Measurements from ENCODE around the gene SNCAIP.

SNCAIP gene

DNA sequence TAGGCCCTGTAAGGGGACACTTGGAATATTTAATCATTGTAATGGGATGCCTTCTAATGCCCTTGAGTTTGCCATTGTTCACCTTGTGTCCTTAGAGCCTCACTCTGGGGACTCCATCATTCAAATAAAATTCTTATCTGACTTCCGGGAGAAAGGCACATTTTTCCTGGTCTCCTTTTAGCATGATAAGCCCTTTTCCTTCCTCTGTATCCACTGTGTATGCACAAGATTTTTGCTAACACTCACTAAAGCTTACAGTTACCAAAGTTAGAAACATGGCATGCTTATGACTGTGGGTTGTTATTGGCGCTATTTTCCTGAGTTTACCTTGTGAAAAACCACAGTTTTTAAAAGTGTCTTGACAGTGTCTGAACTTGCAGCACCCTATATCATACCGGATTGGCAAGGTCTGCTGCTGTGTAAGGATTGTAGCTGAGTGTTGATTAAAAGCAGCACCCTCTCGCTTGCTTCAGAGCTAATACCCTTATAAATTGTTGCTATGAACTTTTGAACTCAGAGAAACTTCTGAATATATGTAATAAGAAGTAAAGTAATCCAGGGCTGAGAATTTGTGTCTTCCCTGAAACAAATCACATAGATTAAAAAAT lies 46.4 kb downstream of the SNCAIP start:
- H3K4me3 ChIP-seq (ENCODE audit: low read depth, low read length) = no peak overlapping the region
- TF ChIP-seq, protein P1, sequence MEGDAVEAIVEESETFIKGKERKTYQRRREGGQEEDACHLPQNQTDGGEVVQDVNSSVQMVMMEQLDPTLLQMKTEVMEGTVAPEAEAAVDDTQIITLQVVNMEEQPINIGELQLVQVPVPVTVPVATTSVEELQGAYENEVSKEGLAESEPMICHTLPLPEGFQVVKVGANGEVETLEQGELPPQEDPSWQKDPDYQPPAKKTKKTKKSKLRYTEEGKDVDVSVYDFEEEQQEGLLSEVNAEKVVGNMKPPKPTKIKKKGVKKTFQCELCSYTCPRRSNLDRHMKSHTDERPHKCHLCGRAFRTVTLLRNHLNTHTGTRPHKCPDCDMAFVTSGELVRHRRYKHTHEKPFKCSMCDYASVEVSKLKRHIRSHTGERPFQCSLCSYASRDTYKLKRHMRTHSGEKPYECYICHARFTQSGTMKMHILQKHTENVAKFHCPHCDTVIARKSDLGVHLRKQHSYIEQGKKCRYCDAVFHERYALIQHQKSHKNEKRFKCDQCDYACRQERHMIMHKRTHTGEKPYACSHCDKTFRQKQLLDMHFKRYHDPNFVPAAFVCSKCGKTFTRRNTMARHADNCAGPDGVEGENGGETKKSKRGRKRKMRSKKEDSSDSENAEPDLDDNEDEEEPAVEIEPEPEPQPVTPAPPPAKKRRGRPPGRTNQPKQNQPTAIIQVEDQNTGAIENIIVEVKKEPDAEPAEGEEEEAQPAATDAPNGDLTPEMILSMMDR (IDR thresholded peaks at IDR 0.05; ENCODE audit: low read depth, low read length) = no peak

- H3K4me3 ChIP-seq (ENCODE audit: low read depth, low read length) = no peak overlapping the region
- TF ChIP-seq, protein P1 (IDR thresholded peaks at IDR 0.05; ENCODE audit: low read depth, low read length) = no peak
Measured at GRCh38 chr5:122362361-122362760, 50.3 kb downstream of the SNCAIP start.

DNA sequence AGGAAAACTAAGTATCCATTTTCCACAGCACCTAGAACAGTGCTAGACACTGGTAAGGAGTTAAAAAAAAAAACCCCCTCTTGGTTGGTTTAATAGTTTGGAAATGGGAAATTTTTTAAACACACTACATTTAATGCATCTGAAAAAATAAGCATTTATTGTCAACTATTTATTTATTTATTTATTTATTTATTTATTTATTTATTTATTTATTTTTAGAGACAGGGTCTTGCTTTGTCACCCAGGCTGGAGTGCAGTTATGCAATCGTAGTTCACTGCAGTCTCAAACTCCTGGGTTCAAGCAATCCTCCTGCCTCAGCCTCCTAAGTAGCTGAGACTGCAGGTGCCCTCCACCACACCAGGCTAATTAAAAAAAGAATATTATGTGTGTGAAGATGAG lies 51.6 kb downstream of the SNCAIP start:
- TF ChIP-seq, protein P1 (IDR thresholded peaks at IDR 0.05; ENCODE audit: low read depth, low read length) = no peak
- no peak overlapping the region for H3K4me3 ChIP-seq (ENCODE audit: low read depth, low read length)

DNA sequence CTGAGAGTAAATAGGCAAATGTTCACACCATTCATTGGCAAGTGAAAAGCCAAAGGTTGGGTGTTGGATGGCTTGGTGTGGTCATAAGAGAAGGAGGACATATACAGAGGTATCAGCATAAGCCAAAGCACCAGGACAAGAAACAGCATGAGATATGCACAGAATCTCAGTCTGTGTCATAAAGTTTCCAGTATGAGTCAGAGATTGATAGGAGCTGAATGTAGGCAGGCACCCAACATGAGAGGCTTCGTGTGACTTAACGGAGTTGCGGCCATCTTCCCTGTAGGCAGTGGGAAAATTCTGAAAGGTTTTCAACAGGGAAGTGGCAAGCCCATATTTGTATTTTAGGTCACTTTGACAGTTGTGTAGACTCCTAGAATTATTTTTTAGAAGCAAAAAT lies 54.5 kb downstream of the SNCAIP start:
- H3K4me3 ChIP-seq (ENCODE audit: low read depth, low read length) = no peak overlapping the region
- TF ChIP-seq, protein P1 (IDR thresholded peaks at IDR 0.05; ENCODE audit: low read depth, low read length) = no peak

DNA sequence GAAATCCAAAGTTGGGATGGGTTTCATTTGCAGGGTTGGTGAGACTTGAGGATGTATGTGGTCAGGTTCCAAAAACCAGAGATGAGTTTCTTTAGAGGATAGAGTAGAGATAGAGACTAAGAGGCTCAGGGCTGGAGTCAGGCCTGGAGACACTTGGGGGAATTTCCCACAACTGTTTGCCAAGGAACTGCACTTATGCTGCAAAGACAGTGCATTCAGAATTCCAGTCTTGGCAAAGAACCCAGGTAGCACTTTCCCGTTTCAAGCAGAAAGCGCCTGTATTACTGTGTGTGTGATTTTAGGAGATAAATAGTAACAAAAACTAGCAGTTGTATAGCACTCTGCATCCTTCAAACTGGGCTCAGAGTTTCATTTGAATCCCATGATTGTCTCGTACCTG lies 55.4 kb downstream of the SNCAIP start:
- H3K4me3 ChIP-seq (ENCODE audit: low read depth, low read length) = no peak overlapping the region
- TF ChIP-seq, protein P1 (IDR thresholded peaks at IDR 0.05; ENCODE audit: low read depth, low read length) = no peak

GRCh38 chr5:122368510-122369251 lies 56.6 kb downstream of the SNCAIP start:
- no peak overlapping the region for H3K4me3 ChIP-seq (ENCODE audit: low read depth, low read length)
- TF ChIP-seq, protein P1 (IDR thresholded peaks at IDR 0.05; ENCODE audit: low read depth, low read length) = no peak

DNA sequence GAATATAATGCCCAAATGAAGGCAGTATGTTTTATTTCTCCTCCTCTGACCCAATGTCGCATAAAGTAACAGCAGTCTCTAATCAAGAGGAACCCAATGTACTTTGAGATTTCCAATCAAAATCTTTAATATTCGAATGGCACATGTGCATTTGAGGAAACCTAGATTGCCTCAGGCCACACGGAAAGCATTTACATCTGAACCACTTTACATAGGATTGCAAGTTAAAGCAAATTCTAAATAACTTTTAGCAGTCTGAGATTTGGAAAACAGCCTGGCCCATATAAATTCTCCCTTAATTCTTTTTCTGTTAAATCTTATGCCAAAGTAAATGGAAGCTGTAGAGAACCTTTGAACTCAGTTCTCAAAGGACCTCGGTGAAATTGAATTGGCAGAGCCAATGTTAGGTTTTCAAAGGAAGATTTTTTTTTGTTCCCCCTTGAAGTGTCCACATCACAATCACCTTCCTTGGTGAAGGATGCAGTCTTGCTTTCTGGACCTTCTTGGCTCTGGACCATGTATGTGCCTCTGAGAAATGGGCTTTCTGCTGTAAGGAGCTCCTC lies 57.3 kb downstream of the SNCAIP start:
- TF ChIP-seq, protein P1 (IDR thresholded peaks at IDR 0.05; ENCODE audit: low read depth, low read length) = no peak
- no peak overlapping the region for H3K4me3 ChIP-seq (ENCODE audit: low read depth, low read length)

Data from WI38 (cell line).